HepG2 (cell line): ENCODE data around the gene EOLA1. TPM values are rescaled to one million over a fixed set of nuclear protein-coding genes. Genes with fewer than 3 reads are reported as not detected.

ENCODE experiments used
- ATAC-seq: fragments of 200-7000 bp; cut with Tn5 transposase; 3 replicates; pipeline ENCODE4 v1.9.1; 2020; ENCODE audit warnings: mild to moderate bottlenecking, moderate library complexity
- BruUV-seq: library from RNA; stranded (reverse); fragments of 400-500 nt; replicated peaks from 2 replicates; lab custom pipeline; 2021; lab: Mats Ljungman, UMichigan
- CTCF ChIA-PET: fragments of 300-600 bp; formaldehyde crosslinking; extraction: SDS; loops from one replicate; lab custom pipeline; 2021; ENCODE audit warnings: low total read pairs, inconsistent platforms, low intra/inter-chr PET ratio; lab: Yijun Ruan, JAX
- POLR2A ChIA-PET: fragments of 350-600 bp; sonication (Branson Sonifier 250); formaldehyde crosslinking; loops from one replicate; lab custom pipeline; 2020; ENCODE audit warnings: antibody characterized with exemption, inconsistent platforms; lab: Yijun Ruan, JAX
- DNase-seq: peaks from one replicate; pipeline ENCODE4 v3.0.0-alpha.2; 2015; ENCODE audit warnings: low spot score
- FAIRE-seq: peaks from 3 replicates; lab custom pipeline; 2011; peaks lifted over from hg19 to GRCh38; lab: Jason Lieb, UNC
- H2AFZ ChIP-seq: one replicate; pipeline ENCODE4 v1.6.1; 2011; ENCODE audit warnings: low read length, inconsistent platforms
- H3K27ac ChIP-seq: fragments of 300-600 bp; 3 replicates; pipeline ENCODE4 v1.8.0; 2011; ENCODE audit warnings: mixed run types, mild to moderate bottlenecking, mixed read lengths, low read length, inconsistent platforms; ENCODE audit not compliant: insufficient read depth; ENCODE audit errors: extremely low read length
- H3K27me3 ChIP-seq, 2 experiments: fragments of 200-600 bp in 1 of 2; 2 replicates in 1 of 2; 3 replicates in 1 of 2; pipeline versions ENCODE4 v1.6.0 to v1.8.0; 2011; ENCODE audit warnings: low read length in 2 of 2, mild to moderate bottlenecking in 2 of 2, moderate library complexity in 2 of 2, inconsistent platforms in 1 of 2; ENCODE audit not compliant: insufficient read depth in 2 of 2, control insufficient read depth in 1 of 2
- H3K36me3 ChIP-seq, 2 experiments: fragments of 200-600 bp in 1 of 2; replicated peaks in 1 of 2; 2 replicates in 1 of 2; 3 replicates in 1 of 2; pipeline versions ENCODE4 v1.5.1 to v1.8.0; 2011; ENCODE audit warnings: low read length in 2 of 2, inconsistent platforms in 1 of 2; ENCODE audit not compliant: insufficient read depth in 2 of 2, control insufficient read depth in 1 of 2
- H3K4me1 ChIP-seq: 2 replicates; pipeline ENCODE4 v1.5.1; 2012; ENCODE audit warnings: low read length, inconsistent platforms; ENCODE audit not compliant: insufficient read depth
- H3K4me2 ChIP-seq: 2 replicates; pipeline ENCODE4 v1.6.0; 2011; ENCODE audit warnings: low read depth, low read length, inconsistent platforms
- H3K4me3 ChIP-seq, 3 experiments: fragments of 200-600 bp in 1 of 3; sonication (generic), shearing (Covaris generic) in 1 of 3; replicated peaks in 1 of 3; 2 replicates each; pipeline ENCODE4 v1.5.1; 2011 to 2016; ENCODE audit warnings: low read length in 3 of 3, inconsistent platforms in 2 of 3, low read depth in 2 of 3, mild to moderate bottlenecking in 2 of 3, control low read depth in 1 of 3, mixed read lengths in 1 of 3; ENCODE audit not compliant: insufficient read depth in 1 of 3
- H3K79me2 ChIP-seq: one replicate; pipeline ENCODE4 v1.6.1; 2011; ENCODE audit warnings: low read length, inconsistent platforms; ENCODE audit not compliant: insufficient read depth
- H3K9ac ChIP-seq: 2 replicates; pipeline ENCODE4 v1.6.0; 2011; ENCODE audit warnings: mild to moderate bottlenecking, low read depth, low read length, inconsistent platforms; ENCODE audit not compliant: insufficient read depth
- H3K9me3 ChIP-seq: 2 replicates; pipeline ENCODE4 v1.5.1; 2012; ENCODE audit warnings: mild to moderate bottlenecking, low read length
- H4K20me1 ChIP-seq: 2 replicates; pipeline ENCODE4 v1.6.0; 2011; ENCODE audit warnings: inconsistent platforms, mild to moderate bottlenecking, low read length, moderate library complexity; ENCODE audit not compliant: insufficient read depth
- DPF2 ChIP-seq: sonication (generic); formaldehyde crosslinking; IDR thresholded peaks from 2 replicates; pipeline ENCODE4 v1.4.0; 2020; ENCODE audit warnings: mild to moderate bottlenecking, low read depth, missing genetic modification reagents, borderline replicate concordance
- IRX3 ChIP-seq: sonication (generic); formaldehyde crosslinking; IDR thresholded peaks from 2 replicates; pipeline ENCODE4 v1.8.1; 2023; ENCODE audit warnings: mild to moderate bottlenecking, low read depth, missing genetic modification reagents, borderline replicate concordance
- KDM2A ChIP-seq: sonication (generic); formaldehyde crosslinking; IDR thresholded peaks from 2 replicates; pipeline ENCODE4 v1.4.0; 2020; ENCODE audit warnings: low read depth, missing genetic modification reagents, borderline replicate concordance
- NRL ChIP-seq: sonication (generic); formaldehyde crosslinking; IDR thresholded peaks from 2 replicates; pipeline ENCODE4 v1.5.0; 2020; ENCODE audit warnings: missing genetic modification reagents, mild to moderate bottlenecking, moderate library complexity, borderline replicate concordance
- RAD51 ChIP-seq: fragments of 450-650 bp; IDR thresholded peaks from 2 replicates; pipeline ENCODE4 v1.6.1; 2016; ENCODE audit warnings: borderline replicate concordance
- SP2 ChIP-seq: sonication (generic); formaldehyde crosslinking; IDR thresholded peaks from 2 replicates; pipeline ENCODE4 v1.5.1; 2020; ENCODE audit warnings: mild to moderate bottlenecking, missing genetic modification reagents
- TBL1XR1 ChIP-seq: fragments of 150-350 bp; IDR thresholded peaks from 2 replicates; pipeline ENCODE4 v1.6.1; 2014; ENCODE audit warnings: borderline replicate concordance, low read length; ENCODE audit not compliant: partially characterized antibody
- TBP ChIP-seq: sonication (generic); formaldehyde crosslinking; IDR thresholded peaks from 2 replicates; pipeline ENCODE4 v1.5.0; 2020; ENCODE audit warnings: missing genetic modification reagents
- ZGPAT ChIP-seq: IDR thresholded peaks from 2 replicates; pipeline ENCODE4 v1.6.1; 2016; ENCODE audit warnings: mild to moderate bottlenecking
- ZNF75D ChIP-seq: sonication (generic); formaldehyde crosslinking; IDR thresholded peaks from 2 replicates; pipeline ENCODE4 v1.8.1; 2023; ENCODE audit warnings: missing genetic modification reagents, mild to moderate bottlenecking, borderline replicate concordance
- WGBS: methylation state at CpG from one replicate; pipeline ENCODE4 v1.1.6; 2017; ENCODE audit warnings: low lambda C conversion rate; 5-methylcytosine and 5-hydroxymethylcytosine counted together
- in situ Hi-C: cut with HindIII; loops from 2 replicates; pipeline ENCODE4 v1.10.0; 2017; ENCODE audit warnings: low pct_unique_long_range_greater_than_20kb; ENCODE audit not compliant: extremely low pct_ligation_motif_present
- intact Hi-C: fragments of 100-400 bp; cut with micrococcal nuclease; formaldehyde crosslinking; loops from one replicate; pipeline ENCODE4 v1.10.0; 2022; ENCODE audit not compliant: unreplicated experiment
- polyA plus RNA-seq, 8 experiments: library from polyadenylated mRNA; depleted of rRNA in 3 of 8; stranded (reverse) in 7 of 8; unstranded in 1 of 8; fragments of >200 nt; fragmentation: Illumina TruSeq in 4 of 8; extraction: Trizol in 4 of 8; gene quantifications; 2 replicates each; pipeline versions ENCODE4 v1.2.1 to v1.2.3, GENCODE V29; 2011 to 2016; ENCODE audit warnings: low read depth in 4 of 8, missing spikeins in 1 of 8, mixed read lengths in 1 of 8; ENCODE audit not compliant: insufficient read depth in 1 of 8
- total RNA-seq, 5 experiments: library from RNA; depleted of rRNA; stranded (reverse); fragments of >200 nt; fragmentation: Illumina TruSeq; extraction: Trizol; gene quantifications; 2 replicates each; pipeline ENCODE4 v1.2.3, GENCODE V29; 2016; ENCODE audit warnings: low read depth in 1 of 5
- TF ChIP-seq, protein P1 (sequence below): sonication (generic); formaldehyde crosslinking; IDR thresholded peaks from 2 replicates; pipeline ENCODE4 v1.9.0; 2021; ENCODE audit warnings: missing genetic modification reagents, borderline replicate concordance

Gene EOLA1
- total and polyA plus RNA-seq, 2 of the 13 experiments (the other 11 are each of a cell fraction or from before 2014, with no cell fraction given) = 6.5 to 9.6 TPM

- BruUV-seq = no TSS peak
- ATAC-seq = no peak
- no peaks in the 10 kb centered on the region for H3K79me2 ChIP-seq
- no peak overlapping the region for H3K9ac ChIP-seq
- no peak overlapping the region for H2AFZ ChIP-seq
- POLR2A ChIA-PET = no interaction called here
- no peak overlapping the region for H3K27ac ChIP-seq
- no peak for TF ChIP-seq DPF2 (CRISPR knock-in tag)
- TF ChIP-seq TBL1XR1 = no peak
- TF ChIP-seq KDM2A (CRISPR knock-in tag) = no peak
- no peak for TF ChIP-seq TBP
- TF ChIP-seq SP2 = no peak
- no peak for TF ChIP-seq IRX3 (CRISPR knock-in tag)
- TF ChIP-seq ZGPAT (CRISPR knock-in tag) = no peak
- no peak for TF ChIP-seq ZNF75D (CRISPR knock-in tag)
- TF ChIP-seq, protein P1, sequence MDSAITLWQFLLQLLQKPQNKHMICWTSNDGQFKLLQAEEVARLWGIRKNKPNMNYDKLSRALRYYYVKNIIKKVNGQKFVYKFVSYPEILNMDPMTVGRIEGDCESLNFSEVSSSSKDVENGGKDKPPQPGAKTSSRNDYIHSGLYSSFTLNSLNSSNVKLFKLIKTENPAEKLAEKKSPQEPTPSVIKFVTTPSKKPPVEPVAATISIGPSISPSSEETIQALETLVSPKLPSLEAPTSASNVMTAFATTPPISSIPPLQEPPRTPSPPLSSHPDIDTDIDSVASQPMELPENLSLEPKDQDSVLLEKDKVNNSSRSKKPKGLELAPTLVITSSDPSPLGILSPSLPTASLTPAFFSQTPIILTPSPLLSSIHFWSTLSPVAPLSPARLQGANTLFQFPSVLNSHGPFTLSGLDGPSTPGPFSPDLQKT = no peak
- no peak for TF ChIP-seq NRL (CRISPR knock-in tag)
- TF ChIP-seq RAD51 = no peak
- H3K27me3 ChIP-seq = no peaks in the 10 kb centered on the region
- CTCF ChIA-PET = no interaction called here
- H3K4me1 ChIP-seq = no peaks in the 10 kb centered on the region
- no peaks in the 10 kb centered on the region for H3K9me3 ChIP-seq
- FAIRE-seq = no peak
- no peak overlapping the region for H3K4me2 ChIP-seq
- no peak overlapping the region for H3K4me3 ChIP-seq
- 23% methylated on average over 5 of the region's 5 CpGs for WGBS
- in situ Hi-C loops = no loop called here
- H3K36me3 ChIP-seq = no peaks in the 10 kb centered on the region
- intact Hi-C loops = no loop called here
- no peaks in the 10 kb centered on the region for H4K20me1 ChIP-seq
- DNase-seq = no peak
Measured at GRCh38 chrX:149568701-149569296, 28.0 kb downstream of the EOLA1 start.
